HG02885 (cell line): ENCODE results near the gene ATP1A2.
"Not testable (repeated sequence)": the region's sequence is repeated elsewhere in the genome, so short reads cannot be mapped to it uniquely, and the experiment has no call there.

Source experiments
- ATAC-seq: cut with Tn5 transposase; IDR thresholded peaks from one replicate; pipeline ENCODE4 v1.9.1; 2021; ENCODE audit warnings: mild to moderate bottlenecking; ENCODE audit not compliant: unreplicated experiment, poor library complexity

ATP1A2 gene

GRCh38 chr1:160099716-160100375 is 15.7 kb upstream of the ATP1A2 start:
- ATAC-seq, result no peak

- peak; percentile 34 for ATAC-seq
Observed at GRCh38 chr1:160101037-160101716, 14.4 kb upstream of the ATP1A2 start.

GRCh38 chr1:160101717-160102522 is 13.6 kb upstream of the ATP1A2 start:
- ATAC-seq, result no peak

GRCh38 chr1:160103658-160104408 is 11.7 kb upstream of the ATP1A2 start:
- no peak for ATAC-seq

GRCh38 chr1:160104486-160104885 is 11.1 kb upstream of the ATP1A2 start:
- ATAC-seq, result no peak

- ATAC-seq, result no peak
Observed at GRCh38 chr1:160105155-160105554, 10.4 kb upstream of the ATP1A2 start.

GRCh38 chr1:160107512-160107911 is 8.0 kb upstream of the ATP1A2 start:
- no peak for ATAC-seq

GRCh38 chr1:160108888-160109662 is 6.5 kb upstream of the ATP1A2 start:
- no peak for ATAC-seq

GRCh38 chr1:160109686-160110085 is 5.9 kb upstream of the ATP1A2 start:
- no peak for ATAC-seq

- not testable (repeated sequence) for ATAC-seq
Observed at GRCh38 chr1:160111462-160111861, 4.1 kb upstream of the ATP1A2 start.

- ATAC-seq, result no peak
Observed at GRCh38 chr1:160112357-160112756, 3.2 kb upstream of the ATP1A2 start.

- ATAC-seq, result no peak
Observed at GRCh38 chr1:160113407-160113806, 2.2 kb upstream of the ATP1A2 start.

GRCh38 chr1:160114085-160114484 is 1.5 kb upstream of the ATP1A2 start:
- ATAC-seq, result no peak

GRCh38 chr1:160116283-160117147 is 956 bp downstream of the ATP1A2 start:
- ATAC-seq, result no peak

- no peak for ATAC-seq
Observed at GRCh38 chr1:160117300-160117699, 1.7 kb downstream of the ATP1A2 start.

- no peak for ATAC-seq
Observed at GRCh38 chr1:160117709-160118183, 2.2 kb downstream of the ATP1A2 start.

- ATAC-seq, result no peak
Observed at GRCh38 chr1:160118928-160119327, 3.4 kb downstream of the ATP1A2 start.

GRCh38 chr1:160120797-160121196 is 5.2 kb downstream of the ATP1A2 start:
- no peak for ATAC-seq

- no peak for ATAC-seq
Observed at GRCh38 chr1:160121388-160121787, 5.8 kb downstream of the ATP1A2 start.
